Astrocyte (in vitro differentiated cells and primary cell): ENCODE measurements around the gene GTF2H4.

Experiments
- CTCF ChIP-seq: IDR thresholded peaks from 2 replicates; pipeline ENCODE4 v1.5.1; 2011; ENCODE audit warnings: low read depth, mild to moderate bottlenecking, inconsistent platforms, low read length, moderate library complexity; ENCODE audit not compliant: insufficient read depth
- EZH2 ChIP-seq: IDR thresholded peaks from 2 replicates; pipeline ENCODE4 v1.6.1; 2012; ENCODE audit warnings: mild to moderate bottlenecking, low read length, inconsistent platforms; ENCODE audit not compliant: insufficient read depth

DNA sequence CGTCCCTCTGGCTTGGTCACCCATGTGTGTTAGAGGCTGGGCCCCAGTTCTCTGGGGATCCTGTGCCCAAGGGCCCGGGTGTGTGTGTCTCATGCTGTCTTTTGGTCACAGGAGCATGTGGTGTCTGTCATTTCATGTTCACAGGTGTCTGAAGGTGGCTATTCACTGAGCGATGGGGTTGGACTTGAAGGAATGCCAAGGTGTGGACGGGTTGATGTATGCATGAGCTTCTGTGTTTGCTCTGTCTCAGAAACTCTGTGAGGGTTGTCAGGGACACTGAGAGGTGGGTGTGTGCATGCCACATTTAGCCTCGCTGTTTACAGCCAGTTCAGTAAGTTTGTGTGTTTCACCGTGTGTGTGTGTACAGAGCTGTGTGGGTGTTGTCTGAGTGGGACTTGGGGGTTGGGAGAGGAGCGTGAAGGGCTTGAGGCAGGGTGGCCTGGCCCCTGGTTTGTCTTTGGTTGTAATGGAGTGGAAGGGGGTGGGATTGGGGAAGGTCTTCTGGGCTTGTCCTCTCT is 22.5 kb upstream of the GTF2H4 start:
- TF ChIP-seq CTCF: no peak
- TF ChIP-seq EZH2: no peak
